SK-N-SH (cell line): ENCODE results near the gene ENOX2. TPM values are rescaled to one million over a fixed set of nuclear protein-coding genes. Genes with fewer than 3 reads are reported as not detected.

ENCODE experiments used
- CTCF ChIA-PET: fragments of 300-600, 350-600 bp; formaldehyde crosslinking; extraction: SDS; loops from one replicate; lab custom pipeline; 2021; lab: Yijun Ruan, JAX
- POLR2A ChIA-PET: fragments of 350-600 bp; sonication (Branson Sonifier 250); formaldehyde crosslinking; extraction: SDS; loops from one replicate; lab custom pipeline; 2020; ENCODE audit warnings: antibody characterized with exemption, inconsistent platforms; lab: Yijun Ruan, JAX
- DNase-seq: peaks from one replicate; pipeline ENCODE4 v3.0.0; 2012
- H2AFZ ChIP-seq: fragments of 200-600 bp; sonication (generic); 2 replicates; pipeline ENCODE4 v1.8.1; 2016; ENCODE audit warnings: antibody characterized with exemption, mild to moderate bottlenecking, low read depth
- H3F3A ChIP-seq: fragments of 200-600 bp; sonication (generic); replicated peaks from 2 replicates; pipeline ENCODE3; 2016; ENCODE audit warnings: antibody characterized with exemption, mild to moderate bottlenecking; ENCODE audit not compliant: insufficient read depth
- H3K27ac ChIP-seq, 2 experiments: fragments of 200-500 bp in 1 of 2; fragments of 200-600 bp in 1 of 2; sonication (Bioruptor generic) in 1 of 2; sonication (generic), shearing (Covaris generic) in 1 of 2; 2 replicates each; pipeline versions ENCODE4 v1.5.1 to v1.6.1; 2014 to 2016; ENCODE audit warnings: low read depth in 2 of 2, inconsistent platforms in 1 of 2, low read length in 1 of 2, mild to moderate bottlenecking in 1 of 2, mixed read lengths in 1 of 2
- H3K27me3 ChIP-seq: fragments of 200-600 bp; sonication (generic), shearing (Covaris generic); 2 replicates; pipeline ENCODE4 v1.6.1; 2016; ENCODE audit warnings: mixed run types; ENCODE audit not compliant: insufficient read depth
- H3K36me3 ChIP-seq, 2 experiments: fragments of 200-500 bp in 1 of 2; fragments of 200-600 bp in 1 of 2; sonication (Bioruptor generic) in 1 of 2; sonication (generic) in 1 of 2; replicated peaks in 1 of 2; 2 replicates each; pipeline versions ENCODE3 to v1.5.1; 2014 to 2016; ENCODE audit warnings: low read length in 1 of 2, mild to moderate bottlenecking in 1 of 2; ENCODE audit not compliant: insufficient read depth in 2 of 2, control insufficient read depth in 1 of 2
- H3K4me1 ChIP-seq, 2 experiments: fragments of 200-500 bp in 1 of 2; fragments of 200-600 bp in 1 of 2; sonication (Bioruptor generic) in 1 of 2; sonication (generic), shearing (Covaris generic) in 1 of 2; 2 replicates each; pipeline versions ENCODE4 v1.5.1 to v1.6.1; 2014 to 2016; ENCODE audit warnings: low read depth in 1 of 2, low read length in 1 of 2, mixed run types in 1 of 2; ENCODE audit not compliant: insufficient read depth in 2 of 2, control insufficient read depth in 1 of 2
- H3K4me2 ChIP-seq: fragments of 200-600 bp; sonication (generic), shearing (Covaris generic); 2 replicates; pipeline ENCODE4 v1.6.1; 2017; ENCODE audit warnings: mixed run types
- H3K4me3 ChIP-seq, 2 experiments: fragments of 200-500 bp in 1 of 2; fragments of 200-600 bp in 1 of 2; sonication (Bioruptor generic) in 1 of 2; sonication (generic), shearing (Covaris generic) in 1 of 2; 2 replicates each; pipeline versions ENCODE4 v1.5.1 to v1.8.1; 2014 to 2016; ENCODE audit warnings: low read depth in 2 of 2, inconsistent platforms in 1 of 2, low read length in 1 of 2, mild to moderate bottlenecking in 1 of 2, mixed read lengths in 1 of 2, moderate library complexity in 1 of 2
- H3K79me2 ChIP-seq: fragments of 200-600 bp; sonication (generic); 2 replicates; pipeline ENCODE4 v1.8.1; 2017; ENCODE audit warnings: mild to moderate bottlenecking; ENCODE audit not compliant: insufficient read depth
- H3K9ac ChIP-seq: fragments of 200-600 bp; sonication (generic); 2 replicates; pipeline ENCODE4 v1.6.1; 2017; ENCODE audit warnings: mixed run types
- H3K9me2 ChIP-seq: fragments of 200-600 bp; sonication (generic); 2 replicates; pipeline ENCODE4 v1.6.1; 2017; ENCODE audit warnings: mixed run types
- H3K9me3 ChIP-seq: fragments of 200-600 bp; sonication (generic); 2 replicates; pipeline ENCODE4 v1.6.1; 2017; ENCODE audit warnings: mixed run types, mild to moderate bottlenecking, moderate library complexity
- H4K20me1 ChIP-seq: fragments of 200-600 bp; sonication (generic); 2 replicates; pipeline ENCODE4 v1.6.1; 2017; ENCODE audit warnings: mild to moderate bottlenecking, mixed run types; ENCODE audit not compliant: insufficient read depth
- ELF1 ChIP-seq: IDR thresholded peaks from 2 replicates; pipeline ENCODE4 v1.4.0; 2012
- EZH2phosphoT487 ChIP-seq: fragments of 200-600 bp; sonication (generic); IDR thresholded peaks from 2 replicates; pipeline ENCODE4 v1.6.1; 2017; ENCODE audit warnings: low read depth, mixed run types, mild to moderate bottlenecking, antibody characterized with exemption, moderate library complexity, borderline replicate concordance
- FOSL2 ChIP-seq: IDR thresholded peaks from 2 replicates; pipeline ENCODE4 v1.4.0; 2012; ENCODE audit warnings: low read depth, mild to moderate bottlenecking, moderate library complexity, borderline replicate concordance
- FOXJ3 ChIP-seq: sonication (generic); formaldehyde crosslinking; IDR thresholded peaks from 2 replicates; pipeline ENCODE4 v1.5.1; 2020; ENCODE audit warnings: mild to moderate bottlenecking, missing genetic modification reagents
- FOXM1 ChIP-seq: IDR thresholded peaks from 2 replicates; pipeline ENCODE4 v1.4.0; 2012; ENCODE audit warnings: low read depth, mild to moderate bottlenecking
- GABPA ChIP-seq: IDR thresholded peaks from 2 replicates; pipeline ENCODE4 v1.4.0; 2012; ENCODE audit warnings: low read depth, mild to moderate bottlenecking
- GATA2 ChIP-seq: sonication (generic); formaldehyde crosslinking; IDR thresholded peaks from 2 replicates; pipeline ENCODE4 v1.5.0; 2020; ENCODE audit warnings: mild to moderate bottlenecking, missing genetic modification reagents
- JUND ChIP-seq: IDR thresholded peaks from 2 replicates; pipeline ENCODE4 v1.4.0; 2012
- MEF2A ChIP-seq: IDR thresholded peaks from 2 replicates; pipeline ENCODE4 v1.4.0; 2012; ENCODE audit warnings: low read depth, borderline replicate concordance
- NFIC ChIP-seq: IDR thresholded peaks from 2 replicates; pipeline ENCODE4 v1.4.0; 2012; ENCODE audit warnings: borderline replicate concordance
- POLR2AphosphoS5 ChIP-seq: IDR thresholded peaks from 2 replicates; pipeline ENCODE4 v1.6.1; 2012; ENCODE audit warnings: low read depth, low read length
- RAD21 ChIP-seq: IDR thresholded peaks from 2 replicates; pipeline ENCODE4 v1.6.1; 2012; ENCODE audit warnings: mild to moderate bottlenecking, low read length
- RCOR1 ChIP-seq: fragments of 150-350 bp; IDR thresholded peaks from 2 replicates; pipeline ENCODE4 v1.6.1; 2017; ENCODE audit warnings: antibody characterized with exemption, low read length
- RXRA ChIP-seq: IDR thresholded peaks from 2 replicates; pipeline ENCODE4 v1.4.0; 2012; ENCODE audit warnings: low read depth, mild to moderate bottlenecking, borderline replicate concordance
- SIN3A ChIP-seq: IDR thresholded peaks from 2 replicates; pipeline ENCODE4 v1.6.1; 2012; ENCODE audit warnings: low read depth, mild to moderate bottlenecking, low read length, moderate library complexity, borderline replicate concordance
- SMC3 ChIP-seq: IDR thresholded peaks from 2 replicates; pipeline ENCODE4 v1.6.1; 2012; ENCODE audit warnings: low read depth, low read length, improper control_type of control experiment
- TAF1 ChIP-seq: IDR thresholded peaks from 2 replicates; pipeline ENCODE4 v1.6.1; 2012; ENCODE audit warnings: low read depth, mild to moderate bottlenecking, low read length, moderate library complexity, borderline replicate concordance
- TCF12 ChIP-seq: IDR thresholded peaks from 2 replicates; pipeline ENCODE4 v1.4.0; 2012
- WGBS: methylation state at CpG from one replicate; pipeline ENCODE4 v1.1.6; 2017; ENCODE audit warnings: low lambda C conversion rate; 5-methylcytosine and 5-hydroxymethylcytosine counted together
- polyA plus RNA-seq, 3 experiments: library from polyadenylated mRNA; depleted of rRNA; stranded (reverse); fragments of >200 nt; gene quantifications; 2 replicates each; pipeline ENCODE4 v1.2.3, GENCODE V29; 2012
- TF ChIP-seq, protein P1 (sequence below): IDR thresholded peaks from 2 replicates; pipeline ENCODE4 v1.4.0; 2012; ENCODE audit warnings: low read depth
- TF ChIP-seq, protein P2 (sequence below): IDR thresholded peaks from 2 replicates; pipeline ENCODE4 v1.4.0; 2012; ENCODE audit warnings: low read depth, borderline replicate concordance
- TF ChIP-seq, protein P3 (sequence below): IDR thresholded peaks from 2 replicates; pipeline ENCODE4 v1.6.1; 2012; ENCODE audit warnings: mild to moderate bottlenecking, low read depth, low read length, moderate library complexity
- TF ChIP-seq, protein P4 (sequence below): fragments of 150-350 bp; IDR thresholded peaks from 2 replicates; pipeline ENCODE4 v1.6.1; 2017; ENCODE audit warnings: antibody characterized with exemption, low read length, low read depth, borderline replicate concordance

ENOX2 gene
- polyA plus RNA-seq, 1 of the 3 experiments (the other 2 are of a cell fraction): 8.8 TPM

DNA sequence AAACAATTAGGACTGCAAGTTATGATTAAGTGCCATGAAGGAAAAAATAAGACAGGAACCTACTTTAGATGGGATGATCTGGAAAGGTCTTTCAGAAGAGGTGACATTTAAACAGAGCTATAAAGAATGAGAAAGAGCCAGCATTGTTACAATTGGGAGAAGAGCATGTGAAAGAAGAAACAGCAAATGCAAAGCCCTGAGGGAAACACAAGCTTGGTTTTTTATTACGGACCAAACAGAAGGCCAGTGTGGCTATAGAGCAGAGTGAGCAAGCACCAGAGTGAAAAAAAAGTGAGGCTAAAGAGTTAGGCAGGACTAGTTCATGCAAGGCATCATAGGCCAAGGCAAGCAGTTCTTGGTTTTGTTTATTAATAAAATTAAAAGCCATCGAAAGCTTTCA lies 325.6 kb downstream of the ENOX2 start:
- Histone ChIP-seq H3K4me3 (no peak overlapping the region), H4K20me1 (no peaks in the 10 kb centered on the region), H3K9me3 (no peaks in the 10 kb centered on the region), H3K9me2 (no peaks in the 10 kb centered on the region), H3K79me2 (no peaks in the 10 kb centered on the region), H3K27ac (no peak overlapping the region), H3F3A (no peaks in the 10 kb centered on the region)
- 43% methylated on average over 2 of the region's 2 CpGs for WGBS
- CTCF ChIA-PET: interaction anchor here (0.8 to 1.6 kb wide), 5 partner anchors 17 to 340 kb away, joined by 3 to 4 read pairs (median 4); no protein-coding TSS in a partner anchor
- no peak for TF ChIP-seq EZH2phosphoT487
- no peak for TF ChIP-seq GATA2 (CRISPR knock-in tag)
- TF ChIP-seq SMC3: no peak
- TF ChIP-seq ELF1: no peak
- no peak for TF ChIP-seq RXRA
- no peak for TF ChIP-seq POLR2AphosphoS5
- TF ChIP-seq, protein P1, sequence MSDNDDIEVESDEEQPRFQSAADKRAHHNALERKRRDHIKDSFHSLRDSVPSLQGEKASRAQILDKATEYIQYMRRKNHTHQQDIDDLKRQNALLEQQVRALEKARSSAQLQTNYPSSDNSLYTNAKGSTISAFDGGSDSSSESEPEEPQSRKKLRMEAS: no peak
- no peak for TF ChIP-seq FOSL2
- TF ChIP-seq RAD21: no peak
- TF ChIP-seq GABPA: no peak
- no peak for TF ChIP-seq FOXM1
- TF ChIP-seq, protein P2, sequence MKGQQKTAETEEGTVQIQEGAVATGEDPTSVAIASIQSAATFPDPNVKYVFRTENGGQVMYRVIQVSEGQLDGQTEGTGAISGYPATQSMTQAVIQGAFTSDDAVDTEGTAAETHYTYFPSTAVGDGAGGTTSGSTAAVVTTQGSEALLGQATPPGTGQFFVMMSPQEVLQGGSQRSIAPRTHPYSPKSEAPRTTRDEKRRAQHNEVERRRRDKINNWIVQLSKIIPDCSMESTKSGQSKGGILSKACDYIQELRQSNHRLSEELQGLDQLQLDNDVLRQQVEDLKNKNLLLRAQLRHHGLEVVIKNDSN: no peak
- no peak for TF ChIP-seq MEF2A
- no peak for TF ChIP-seq TAF1
- no peak for TF ChIP-seq FOXJ3 (CRISPR knock-in tag)
- no peak for TF ChIP-seq JUND
- no peak for TF ChIP-seq RCOR1
- TF ChIP-seq, all 33 proteins: peak for 0
- no peak for DNase-seq
- Histone ChIP-seq H3K9ac (no peak overlapping the region), H3K36me3 (no peaks in the 10 kb centered on the region), H3K4me2 (no peak overlapping the region), H3K27me3 (no peaks in the 10 kb centered on the region), H3K4me1 (no peaks in the 10 kb centered on the region), H2AFZ (no peak overlapping the region)
- POLR2A ChIA-PET: no interaction called here

DNA sequence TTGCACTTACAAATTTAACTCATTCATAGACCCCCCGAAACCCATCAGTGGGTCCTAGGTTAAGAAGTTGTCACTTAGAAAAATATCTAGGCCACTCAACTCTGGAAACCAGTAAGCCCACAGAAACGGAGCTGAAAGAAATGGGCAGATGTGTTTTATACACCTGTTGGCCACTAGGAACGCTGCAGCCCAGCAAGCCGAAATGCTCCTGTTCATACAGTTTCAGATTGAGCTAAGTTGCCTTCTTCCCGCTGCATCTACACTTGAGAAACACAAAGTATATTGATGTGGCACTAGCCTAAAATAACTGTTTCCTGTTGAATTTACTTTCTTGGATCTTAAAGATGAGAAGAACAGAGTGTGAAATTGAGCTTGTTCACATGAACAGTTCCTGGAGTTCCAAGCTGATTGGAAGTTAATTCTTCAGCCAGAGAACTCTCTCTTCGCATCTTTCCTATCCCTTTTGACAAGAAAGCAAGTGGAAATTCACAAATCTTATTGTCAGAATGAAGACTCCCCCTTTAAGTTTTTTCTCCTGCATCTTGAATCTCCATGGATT lies 327.1 kb downstream of the ENOX2 start:
- Histone ChIP-seq H3K4me2 (no peak overlapping the region), H3K9me3 (no peaks in the 10 kb centered on the region), H3K4me1 (no peaks in the 10 kb centered on the region), H3F3A (no peaks in the 10 kb centered on the region), H3K27me3 (no peaks in the 10 kb centered on the region), H3K9ac (no peak overlapping the region), H3K4me3 (no peak overlapping the region; a peak in 1 of 4 replicates), H4K20me1 (no peaks in the 10 kb centered on the region), H3K9me2 (no peaks in the 10 kb centered on the region), H3K27ac (no peak overlapping the region), H2AFZ (no peak overlapping the region), H3K79me2 (no peaks in the 10 kb centered on the region), H3K36me3 (no peaks in the 10 kb centered on the region)
- 16% methylated on average over 6 of the region's 6 CpGs for WGBS
- CTCF ChIA-PET: interaction anchor here (0.5 to 2.2 kb wide), 63 partner anchors 8 to 425 kb away, joined by 3 to 51 read pairs (median 4); partner anchors contain the start of gene ENOX2
- peak; percentile 55 for DNase-seq
- POLR2A ChIA-PET: interaction anchor here (1.1 kb wide), 1 partner anchor 327 kb away, joined by 5 read pairs; the partner anchor contains the start of gene ENOX2
- TF ChIP-seq SMC3 (peak; percentile 59), SIN3A (no peak), RAD21 (peak; percentile 80), POLR2AphosphoS5 (no peak), NFIC (no peak), FOXJ3 (CRISPR knock-in tag) (no peak), TAF1 (no peak), TCF12 (no peak), EZH2phosphoT487 (no peak)
- TF ChIP-seq, protein P3, sequence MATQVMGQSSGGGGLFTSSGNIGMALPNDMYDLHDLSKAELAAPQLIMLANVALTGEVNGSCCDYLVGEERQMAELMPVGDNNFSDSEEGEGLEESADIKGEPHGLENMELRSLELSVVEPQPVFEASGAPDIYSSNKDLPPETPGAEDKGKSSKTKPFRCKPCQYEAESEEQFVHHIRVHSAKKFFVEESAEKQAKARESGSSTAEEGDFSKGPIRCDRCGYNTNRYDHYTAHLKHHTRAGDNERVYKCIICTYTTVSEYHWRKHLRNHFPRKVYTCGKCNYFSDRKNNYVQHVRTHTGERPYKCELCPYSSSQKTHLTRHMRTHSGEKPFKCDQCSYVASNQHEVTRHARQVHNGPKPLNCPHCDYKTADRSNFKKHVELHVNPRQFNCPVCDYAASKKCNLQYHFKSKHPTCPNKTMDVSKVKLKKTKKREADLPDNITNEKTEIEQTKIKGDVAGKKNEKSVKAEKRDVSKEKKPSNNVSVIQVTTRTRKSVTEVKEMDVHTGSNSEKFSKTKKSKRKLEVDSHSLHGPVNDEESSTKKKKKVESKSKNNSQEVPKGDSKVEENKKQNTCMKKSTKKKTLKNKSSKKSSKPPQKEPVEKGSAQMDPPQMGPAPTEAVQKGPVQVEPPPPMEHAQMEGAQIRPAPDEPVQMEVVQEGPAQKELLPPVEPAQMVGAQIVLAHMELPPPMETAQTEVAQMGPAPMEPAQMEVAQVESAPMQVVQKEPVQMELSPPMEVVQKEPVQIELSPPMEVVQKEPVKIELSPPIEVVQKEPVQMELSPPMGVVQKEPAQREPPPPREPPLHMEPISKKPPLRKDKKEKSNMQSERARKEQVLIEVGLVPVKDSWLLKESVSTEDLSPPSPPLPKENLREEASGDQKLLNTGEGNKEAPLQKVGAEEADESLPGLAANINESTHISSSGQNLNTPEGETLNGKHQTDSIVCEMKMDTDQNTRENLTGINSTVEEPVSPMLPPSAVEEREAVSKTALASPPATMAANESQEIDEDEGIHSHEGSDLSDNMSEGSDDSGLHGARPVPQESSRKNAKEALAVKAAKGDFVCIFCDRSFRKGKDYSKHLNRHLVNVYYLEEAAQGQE: no peak
- TF ChIP-seq, protein P4, sequence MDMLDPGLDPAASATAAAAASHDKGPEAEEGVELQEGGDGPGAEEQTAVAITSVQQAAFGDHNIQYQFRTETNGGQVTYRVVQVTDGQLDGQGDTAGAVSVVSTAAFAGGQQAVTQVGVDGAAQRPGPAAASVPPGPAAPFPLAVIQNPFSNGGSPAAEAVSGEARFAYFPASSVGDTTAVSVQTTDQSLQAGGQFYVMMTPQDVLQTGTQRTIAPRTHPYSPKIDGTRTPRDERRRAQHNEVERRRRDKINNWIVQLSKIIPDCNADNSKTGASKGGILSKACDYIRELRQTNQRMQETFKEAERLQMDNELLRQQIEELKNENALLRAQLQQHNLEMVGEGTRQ: no peak
